D721Med (cell line): ENCODE results near the gene TTLL1.

Source experiments
- DNase-seq: peaks from one replicate; pipeline ENCODE4 v3.0.0; 2011; ENCODE audit warnings: low spot score; ENCODE audit not compliant: insufficient read length
- FAIRE-seq: peaks from 2 replicates; lab custom pipeline; 2011; peaks lifted over from hg19 to GRCh38; lab: Jason Lieb, UNC
- TF ChIP-seq, protein P1 (sequence below): IDR thresholded peaks from 2 replicates; pipeline ENCODE4 v1.5.1; 2012; ENCODE audit warnings: mild to moderate bottlenecking, control low read depth; ENCODE audit not compliant: insufficient read depth; ENCODE audit errors: missing control alignments

TTLL1 gene

DNA sequence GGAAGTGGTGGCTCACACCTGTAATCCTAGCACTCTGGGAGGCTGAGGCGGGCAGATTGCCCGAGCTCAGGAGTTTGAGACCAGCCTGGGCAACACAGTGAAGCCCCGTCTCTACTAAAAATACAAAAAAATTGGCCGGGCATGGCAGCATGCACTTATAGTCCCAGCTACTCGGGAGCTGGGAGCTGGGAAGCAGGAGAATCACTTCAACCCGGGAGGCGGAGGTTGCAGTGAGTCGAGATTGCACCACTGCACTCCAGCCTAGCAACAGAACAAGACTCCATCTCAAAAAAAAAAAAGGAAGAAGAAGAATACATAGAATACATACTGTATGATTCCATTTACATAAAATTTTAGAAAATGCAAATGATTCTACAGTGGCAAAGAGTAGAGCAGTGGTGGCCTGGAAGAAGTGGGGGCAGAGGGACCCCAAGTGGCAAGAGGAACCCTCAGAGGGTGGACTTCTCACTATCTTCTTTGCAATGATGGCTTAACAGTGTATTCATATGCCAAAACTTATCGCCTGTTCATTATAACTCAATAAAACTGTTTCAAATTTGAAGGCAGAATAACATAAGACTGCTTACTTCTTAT is 96.2 kb downstream of the TTLL1 start:
- TF ChIP-seq, protein P1, sequence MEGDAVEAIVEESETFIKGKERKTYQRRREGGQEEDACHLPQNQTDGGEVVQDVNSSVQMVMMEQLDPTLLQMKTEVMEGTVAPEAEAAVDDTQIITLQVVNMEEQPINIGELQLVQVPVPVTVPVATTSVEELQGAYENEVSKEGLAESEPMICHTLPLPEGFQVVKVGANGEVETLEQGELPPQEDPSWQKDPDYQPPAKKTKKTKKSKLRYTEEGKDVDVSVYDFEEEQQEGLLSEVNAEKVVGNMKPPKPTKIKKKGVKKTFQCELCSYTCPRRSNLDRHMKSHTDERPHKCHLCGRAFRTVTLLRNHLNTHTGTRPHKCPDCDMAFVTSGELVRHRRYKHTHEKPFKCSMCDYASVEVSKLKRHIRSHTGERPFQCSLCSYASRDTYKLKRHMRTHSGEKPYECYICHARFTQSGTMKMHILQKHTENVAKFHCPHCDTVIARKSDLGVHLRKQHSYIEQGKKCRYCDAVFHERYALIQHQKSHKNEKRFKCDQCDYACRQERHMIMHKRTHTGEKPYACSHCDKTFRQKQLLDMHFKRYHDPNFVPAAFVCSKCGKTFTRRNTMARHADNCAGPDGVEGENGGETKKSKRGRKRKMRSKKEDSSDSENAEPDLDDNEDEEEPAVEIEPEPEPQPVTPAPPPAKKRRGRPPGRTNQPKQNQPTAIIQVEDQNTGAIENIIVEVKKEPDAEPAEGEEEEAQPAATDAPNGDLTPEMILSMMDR = no peak
- no peak for FAIRE-seq
- no peak for DNase-seq

DNA sequence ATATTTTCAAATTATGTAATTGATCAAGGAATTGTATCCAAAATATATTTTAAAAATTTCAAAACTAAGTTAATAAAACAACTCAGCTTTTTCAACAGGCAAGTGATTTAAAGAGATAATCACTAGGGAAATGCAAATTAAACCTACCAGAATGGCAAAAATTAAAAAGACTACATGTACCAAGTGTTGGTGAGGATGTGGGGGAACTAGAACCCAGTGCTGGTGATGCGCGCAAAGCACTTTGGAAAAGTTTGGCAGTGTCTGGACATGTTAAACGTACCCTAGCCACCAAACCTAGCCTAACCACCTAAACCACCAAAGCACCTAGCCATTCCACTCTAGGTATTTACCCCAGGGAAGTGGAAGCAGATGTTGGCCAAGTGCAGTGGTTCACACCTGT is 97.1 kb downstream of the TTLL1 start:
- no peak for FAIRE-seq
- TF ChIP-seq, protein P1 = no peak
- DNase-seq = no peak

- FAIRE-seq = no peak
Measured at GRCh38 chr22:42991010-42991651, 98.1 kb downstream of the TTLL1 start.

DNA sequence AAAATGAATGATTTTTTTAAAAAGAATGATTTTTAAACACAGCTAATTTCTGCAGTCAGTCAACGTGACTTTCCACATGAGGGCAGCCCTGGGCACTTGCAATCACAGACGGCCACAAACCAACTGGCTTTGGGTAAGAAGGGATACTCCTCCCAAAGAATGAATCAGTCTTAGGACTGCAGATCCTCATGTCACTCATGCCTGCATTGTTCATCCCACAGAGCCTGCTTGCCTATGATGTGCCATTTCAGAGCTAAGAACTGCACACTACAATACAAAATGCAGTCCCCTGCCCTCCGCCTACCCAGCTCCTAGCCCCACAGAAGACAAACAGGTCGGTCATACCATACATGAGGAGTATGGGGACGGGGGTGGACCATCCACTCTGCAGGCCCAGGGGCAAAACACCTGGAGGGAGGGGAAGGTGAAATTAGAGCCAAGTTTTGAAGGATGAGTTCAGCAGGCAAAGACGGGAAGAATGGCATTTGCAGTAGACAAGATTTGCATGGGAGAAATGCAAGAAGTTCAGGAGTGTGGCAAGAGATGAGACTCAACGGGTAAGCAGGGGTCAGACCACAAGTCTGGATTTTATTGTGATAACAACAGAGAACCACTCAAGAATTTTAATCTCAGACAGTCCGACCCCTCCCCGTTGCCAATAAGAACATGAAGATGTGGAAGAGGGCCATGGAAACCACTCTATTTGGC is 98.9 kb downstream of the TTLL1 start:
- TF ChIP-seq, protein P1 = peak; percentile 31
- FAIRE-seq (no peak), DNase-seq (no peak)

More at GRCh38 chr22:42991010-42991651, 98.1 kb downstream of the TTLL1 start:
- no peak for DNase-seq
- TF ChIP-seq, protein P1 = no peak
